Tibial nerve (tissue), 4 donors: ENCODE data around the gene SUGCT. TPM values are rescaled to one million over a fixed set of nuclear protein-coding genes. Genes with fewer than 3 reads are reported as not detected.

Experiments
- DNase-seq, 2 donors: peaks; one replicate each; pipeline ENCODE4 v3.0.0-alpha.2; 2019; ENCODE audit warnings: low spot score in 2 of 2
- H3K27ac ChIP-seq, 4 donors: fragments of 200-600 bp; sonication (generic) in 3 of 4; one replicate each; pipeline ENCODE4 v1.5.1; 2017 to 2019; ENCODE audit warnings: mild to moderate bottlenecking in 1 of 4
- H3K27me3 ChIP-seq, 2 donors: fragments of 200-600 bp; sonication (generic) in 1 of 2; one replicate each; pipeline versions ENCODE4 v1.5.1 to v1.6.0; 2017 to 2019
- H3K36me3 ChIP-seq, 3 donors: fragments of 200-600 bp; sonication (generic); one replicate each; pipeline ENCODE4 v1.5.1; 2018 to 2019
- H3K4me1 ChIP-seq, 4 donors: fragments of 200-600 bp; sonication (generic) in 3 of 4; one replicate each; pipeline ENCODE4 v1.5.1; 2017 to 2019
- H3K4me3 ChIP-seq, 4 donors: fragments of 200-600 bp; sonication (generic) in 3 of 4; one replicate each; pipeline ENCODE4 v1.5.1; 2017 to 2019; ENCODE audit warnings: mild to moderate bottlenecking in 1 of 4, moderate library complexity in 1 of 4
- H3K9me3 ChIP-seq, 4 donors: fragments of 200-600 bp; sonication (generic) in 3 of 4; one replicate each; pipeline ENCODE4 v1.5.1; 2017 to 2019
- CTCF ChIP-seq, 5 experiments: fragments of 200-600 bp in 3 of 5; fragments of 450-650 bp in 2 of 5; sonication (generic) in 3 of 5; IDR thresholded peaks; one replicate each; pipeline ENCODE4 v1.5.1; 2016 to 2019; ENCODE audit warnings: antibody characterized with exemption in 5 of 5, mild to moderate bottlenecking in 3 of 5, moderate library complexity in 2 of 5
- EP300 ChIP-seq, 2 donors: sonication (generic); formaldehyde crosslinking; IDR thresholded peaks; one replicate each; pipeline ENCODE4 v1.6.1; 2017; ENCODE audit warnings: antibody characterized with exemption in 2 of 2, mild to moderate bottlenecking in 1 of 2
- POLR2A ChIP-seq, 2 donors: fragments of 450-650 bp; IDR thresholded peaks; one replicate each; pipeline ENCODE4 v1.6.1; 2017; ENCODE audit warnings: antibody characterized with exemption in 2 of 2, mild to moderate bottlenecking in 2 of 2, moderate library complexity in 2 of 2
- WGBS, 2 donors: methylation state at CpG; one replicate each; pipeline ENCODE4 v1.1.5; 2018; 5-methylcytosine and 5-hydroxymethylcytosine counted together
- total RNA-seq, 4 donors: library from RNA; depleted of rRNA; stranded (reverse); fragments of >200 nt; gene quantifications; one replicate each; pipeline ENCODE4 v1.1.0, GENCODE V29; 2016

Gene SUGCT
- total RNA-seq, 4 donors from 2014 or later = 2.7 to 20.8 (median 6.2) TPM

DNA sequence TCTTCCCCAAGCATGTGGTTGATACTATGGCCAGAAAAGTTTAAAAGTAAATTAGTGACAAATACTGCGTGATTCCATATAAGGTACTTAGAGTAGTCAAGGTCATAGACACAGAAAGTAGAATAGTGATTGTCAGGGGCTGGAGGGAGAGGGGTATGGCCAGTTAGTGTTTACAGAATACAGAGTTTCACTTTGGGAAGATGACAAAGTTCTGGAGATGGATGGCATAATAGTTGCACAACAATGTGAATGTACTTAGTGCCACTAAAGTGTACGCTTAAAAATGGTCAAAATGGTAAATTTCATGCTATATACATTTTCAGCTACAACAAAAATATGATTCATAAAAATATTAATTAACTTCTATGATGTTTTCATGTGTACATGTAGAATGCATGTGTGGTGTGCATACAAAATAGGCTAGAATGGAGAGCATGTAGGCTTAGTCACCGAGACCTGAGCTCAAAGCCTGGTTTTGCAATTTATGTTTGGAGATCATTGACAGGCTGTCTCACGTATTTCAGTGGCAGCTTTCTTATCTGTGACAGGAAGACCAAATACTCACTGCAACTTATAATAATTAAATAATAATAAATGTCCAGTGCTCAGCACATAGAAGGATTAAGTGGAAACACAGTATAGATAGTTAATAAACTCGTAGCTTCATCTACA, 625.6 kb downstream of the SUGCT start:
- Histone ChIP-seq H3K4me1 (peaks cover 0 to 8% (median 0%) of the 10 kb centered on the region in 4 donors), H3K27ac (no peak overlapping the region), H3K27me3 (no peaks in the 10 kb centered on the region), H3K9me3 (no peaks in the 10 kb centered on the region), H3K36me3 (no peaks in the 10 kb centered on the region), H3K4me3 (no peak overlapping the region)
- no peak for TF ChIP-seq CTCF (IDR thresholded peaks at IDR 0.05)
- TF ChIP-seq POLR2A (IDR thresholded peaks at IDR 0.05) = no peak
- TF ChIP-seq EP300 (IDR thresholded peaks at IDR 0.05) = no peak
- no peak for DNase-seq
- 87 to 92% methylated on average over 5 of the region's 5 CpGs for WGBS, 2 donors

DNA sequence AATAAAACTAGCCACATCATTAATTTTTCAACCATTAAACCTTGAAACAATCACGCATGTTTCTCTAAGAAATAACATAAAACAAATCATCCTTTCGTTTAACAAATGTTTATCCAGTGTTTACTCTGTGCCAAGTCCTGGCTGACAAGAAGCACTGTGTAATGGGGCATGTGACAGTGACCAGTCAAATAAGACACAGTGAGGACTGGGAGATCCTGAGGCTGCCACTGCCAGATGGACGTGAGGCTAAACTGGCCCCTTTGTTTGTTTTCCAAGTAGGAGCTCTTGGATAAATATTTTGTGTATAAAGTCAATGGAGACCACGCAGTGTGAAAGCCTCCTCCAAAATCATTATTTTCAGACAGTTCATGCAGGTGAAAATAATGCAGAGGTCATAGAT, 626.2 kb downstream of the SUGCT start:
- H3K27me3 ChIP-seq = no peaks in the 10 kb centered on the region
- no peak overlapping the region for H3K4me3 ChIP-seq
- no peak for DNase-seq
- H3K36me3 ChIP-seq = no peaks in the 10 kb centered on the region
- H3K27ac ChIP-seq = no peak overlapping the region
- H3K4me1 ChIP-seq = peaks cover 0 to 8% (median 0%) of the 10 kb centered on the region in 4 donors
- no peaks in the 10 kb centered on the region for H3K9me3 ChIP-seq
- WGBS, 2 donors = 52 to 62% methylated on average over 4 of the region's 4 CpGs
- TF ChIP-seq POLR2A (IDR thresholded peaks at IDR 0.05) = no peak
- TF ChIP-seq EP300 (IDR thresholded peaks at IDR 0.05) = no peak
- TF ChIP-seq CTCF (IDR thresholded peaks at IDR 0.05) = no peak

GRCh38 chr7:40761762-40762560, 627.2 kb downstream of the SUGCT start:
- 71 to 78% methylated on average over 14 of the region's 14 CpGs for WGBS, 2 donors
- Histone ChIP-seq H3K4me1 (peaks cover 0 to 8% (median 0%) of the 10 kb centered on the region in 4 donors), H3K27ac (no peak overlapping the region), H3K4me3 (no peak overlapping the region), H3K9me3 (no peaks in the 10 kb centered on the region), H3K36me3 (no peaks in the 10 kb centered on the region), H3K27me3 (no peaks in the 10 kb centered on the region)
- DNase-seq = no peak
- TF ChIP-seq CTCF (IDR thresholded peaks at IDR 0.05) (peak in 1 of 5 experiments; percentile 20), POLR2A (IDR thresholded peaks at IDR 0.05) (no peak)

GRCh38 chr7:40763319-40764287, 628.8 kb downstream of the SUGCT start:
- peaks cover 0 to 8% (median 0%) of the 10 kb centered on the region in 4 donors for H3K4me1 ChIP-seq
- no peaks in the 10 kb centered on the region for H3K9me3 ChIP-seq
- no peaks in the 10 kb centered on the region for H3K27me3 ChIP-seq
- no peak for DNase-seq
- no peaks in the 10 kb centered on the region for H3K36me3 ChIP-seq
- TF ChIP-seq EP300 (IDR thresholded peaks at IDR 0.05) (no peak), POLR2A (IDR thresholded peaks at IDR 0.05) (no peak), CTCF (IDR thresholded peaks at IDR 0.05) (no peak)
- H3K4me3 ChIP-seq = no peak overlapping the region
- H3K27ac ChIP-seq = no peak overlapping the region
- WGBS, 2 donors = 64 to 70% methylated on average over 9 of the region's 9 CpGs
